Activated naive CD8-positive, alpha-beta T cell treated with anti-CD3 and anti-CD28 coated beads, Interleukin-2, amount 10 ng/mL, durations not matched to agents 7 days and 5 days (primary cell): Measurements from ENCODE around the gene UBP1. TPM values are rescaled to one million over a fixed set of nuclear protein-coding genes. Genes with fewer than 3 reads are reported as not detected.
"Not testable (repeated sequence)": the region's sequence is repeated elsewhere in the genome, so short reads cannot be mapped to it uniquely, and the experiment has no call there.

Experiments
- ATAC-seq: fragments of 150-1000 bp; cut with Tn5 transposase; one replicate; pipeline ENCODE4 v1.10.0; 2021; ENCODE audit warnings: low read depth, moderate library complexity
- POLR2A ChIA-PET: fragments of 350-600 bp; sonication (Branson Sonifier 250); formaldehyde crosslinking; loops from one replicate; lab custom pipeline; 2021; ENCODE audit warnings: antibody characterized with exemption; lab: Charles Lee
- DNase-seq: peaks from one replicate; pipeline ENCODE4 v3.0.0; 2021
- H3K27ac Mint-ChIP-seq: one replicate; pipeline ENCODE4 v1.8.0; 2022; ENCODE audit warnings: mild to moderate bottlenecking, mixed read lengths
- H3K27me3 Mint-ChIP-seq: one replicate; pipeline ENCODE4 v1.8.0; 2022; ENCODE audit warnings: mild to moderate bottlenecking, moderate library complexity, mixed read lengths
- H3K36me3 Mint-ChIP-seq: one replicate; pipeline ENCODE4 v1.8.0; 2021; ENCODE audit warnings: mild to moderate bottlenecking, mixed read lengths
- H3K4me1 Mint-ChIP-seq: one replicate; pipeline ENCODE4 v1.8.0; 2021; ENCODE audit warnings: mixed read lengths
- H3K4me3 Mint-ChIP-seq: one replicate; pipeline ENCODE4 v1.8.0; 2022; ENCODE audit warnings: mild to moderate bottlenecking, moderate library complexity, mixed read lengths
- H3K9me3 Mint-ChIP-seq: one replicate; pipeline ENCODE4 v1.8.0; 2021; ENCODE audit warnings: mixed read lengths
- total RNA-seq, 2 experiments: library from RNA; stranded (reverse); gene quantifications; one replicate each; pipeline ENCODE4 v1.2.3, GENCODE V29; 2021

The UBP1 gene
- total RNA-seq, 2 experiments from 2014 or later: 66.8 to 73.9 TPM

GRCh38 chr3:33428734-33429133 is 11.5 kb downstream of the UBP1 start:
- H3K36me3 Mint-ChIP-seq: peaks cover 6% of the 10 kb centered on the region
- ATAC-seq (no peak), DNase-seq (no peak)
- peaks cover 34% of the 10 kb centered on the region for H3K4me1 Mint-ChIP-seq
- H3K27me3 Mint-ChIP-seq: no peaks in the 10 kb centered on the region
- POLR2A ChIA-PET: interaction anchor here (0.8 kb wide), 1 partner anchor 12 kb away, joined by 3 read pairs; no protein-coding TSS in a partner anchor
- H3K4me3 Mint-ChIP-seq: no peak overlapping the region
- H3K27ac Mint-ChIP-seq: no peak overlapping the region
- no peaks in the 10 kb centered on the region for H3K9me3 Mint-ChIP-seq

- ATAC-seq (no peak), DNase-seq (no peak)
- Mint-ChIP-seq H3K9me3 (peaks cover 2% of the 10 kb centered on the region), H3K36me3 (peaks cover 18% of the 10 kb centered on the region), H3K27ac (no peak overlapping the region), H3K27me3 (no peaks in the 10 kb centered on the region), H3K4me1 (peaks cover 28% of the 10 kb centered on the region), H3K4me3 (no peak overlapping the region)
- POLR2A ChIA-PET: interaction anchor here (1.3 kb wide), 1 partner anchor 14 kb away, joined by 4 read pairs; the partner anchor contains the start of gene UBP1
Observed at GRCh38 chr3:33426630-33427317, 13.4 kb downstream of the UBP1 start.

GRCh38 chr3:33426068-33426467 is 14.1 kb downstream of the UBP1 start:
- Mint-ChIP-seq H3K27me3 (no peaks in the 10 kb centered on the region), H3K4me3 (no peak overlapping the region), H3K9me3 (peaks cover 2% of the 10 kb centered on the region), H3K27ac (no peak overlapping the region), H3K36me3 (peaks cover 23% of the 10 kb centered on the region), H3K4me1 (peaks cover 24% of the 10 kb centered on the region)
- POLR2A ChIA-PET: no interaction called here
- DNase-seq: no peak
- ATAC-seq: no peak

GRCh38 chr3:33425453-33425852 is 14.8 kb downstream of the UBP1 start:
- POLR2A ChIA-PET: no interaction called here
- ATAC-seq (no peak), DNase-seq (no peak)
- Mint-ChIP-seq H3K27me3 (no peaks in the 10 kb centered on the region), H3K36me3 (peaks cover 28% of the 10 kb centered on the region), H3K4me3 (no peak overlapping the region), H3K27ac (no peak overlapping the region), H3K4me1 (peaks cover 22% of the 10 kb centered on the region), H3K9me3 (peaks cover 2% of the 10 kb centered on the region)

- no peak overlapping the region for H3K27ac Mint-ChIP-seq
- H3K36me3 Mint-ChIP-seq: peaks cover 30% of the 10 kb centered on the region
- DNase-seq (no peak), ATAC-seq (no peak)
- POLR2A ChIA-PET: no interaction called here
- H3K27me3 Mint-ChIP-seq: no peaks in the 10 kb centered on the region
- H3K4me3 Mint-ChIP-seq: no peak overlapping the region
- H3K4me1 Mint-ChIP-seq: peaks cover 21% of the 10 kb centered on the region
- H3K9me3 Mint-ChIP-seq: peaks cover 4% of the 10 kb centered on the region
Observed at GRCh38 chr3:33424606-33425452, 15.4 kb downstream of the UBP1 start.

- Mint-ChIP-seq H3K4me1 (peaks cover 12% of the 10 kb centered on the region), H3K27ac (no peak overlapping the region), H3K4me3 (no peak overlapping the region), H3K27me3 (no peaks in the 10 kb centered on the region), H3K9me3 (peaks cover 4% of the 10 kb centered on the region), H3K36me3 (peaks cover 50% of the 10 kb centered on the region)
- POLR2A ChIA-PET: no interaction called here
- DNase-seq (no peak), ATAC-seq (no peak)
Observed at GRCh38 chr3:33420966-33421365, 19.2 kb downstream of the UBP1 start.

GRCh38 chr3:33419948-33420347 is 20.3 kb downstream of the UBP1 start:
- Mint-ChIP-seq H3K36me3 (peaks cover 52% of the 10 kb centered on the region), H3K4me1 (peaks cover 12% of the 10 kb centered on the region), H3K9me3 (peaks cover 4% of the 10 kb centered on the region), H3K4me3 (no peak overlapping the region), H3K27me3 (no peaks in the 10 kb centered on the region), H3K27ac (peak overlapping the region; percentile 77)
- ATAC-seq: no peak
- POLR2A ChIA-PET: interaction anchor here (0.6 to 1.7 kb wide), 2 partner anchors 19 to 21 kb away, joined by 3 to 5 read pairs; no protein-coding TSS in a partner anchor
- DNase-seq: no peak

- Mint-ChIP-seq H3K27ac (no peak overlapping the region), H3K4me3 (no peak overlapping the region), H3K36me3 (peaks cover 54% of the 10 kb centered on the region), H3K9me3 (peaks cover 3% of the 10 kb centered on the region), H3K27me3 (no peaks in the 10 kb centered on the region), H3K4me1 (peaks cover 12% of the 10 kb centered on the region)
- POLR2A ChIA-PET: no interaction called here
- no peak for ATAC-seq
- DNase-seq: no peak
Observed at GRCh38 chr3:33417066-33417673, 23.0 kb downstream of the UBP1 start.

GRCh38 chr3:33410816-33411215 is 29.4 kb downstream of the UBP1 start:
- POLR2A ChIA-PET, H3K4me1 Mint-ChIP-seq, DNase-seq, H3K27ac Mint-ChIP-seq, H3K4me3 Mint-ChIP-seq, ATAC-seq, H3K27me3 Mint-ChIP-seq, H3K9me3 Mint-ChIP-seq: not testable (repeated sequence)
- H3K36me3 Mint-ChIP-seq: peaks cover 44% of the 10 kb centered on the region

- Mint-ChIP-seq H3K9me3 (no peaks in the 10 kb centered on the region), H3K27ac (no peak overlapping the region), H3K27me3 (no peaks in the 10 kb centered on the region), H3K36me3 (peaks cover 25% of the 10 kb centered on the region), H3K4me3 (no peak overlapping the region), H3K4me1 (no peaks in the 10 kb centered on the region)
- POLR2A ChIA-PET: no interaction called here
- ATAC-seq (no peak), DNase-seq (no peak)
Observed at GRCh38 chr3:33403756-33404155, 36.4 kb downstream of the UBP1 start.

GRCh38 chr3:33402936-33403335 is 37.3 kb downstream of the UBP1 start:
- Mint-ChIP-seq H3K36me3 (peaks cover 18% of the 10 kb centered on the region), H3K9me3 (no peaks in the 10 kb centered on the region), H3K4me1 (no peaks in the 10 kb centered on the region), H3K27ac (peak overlapping the region; percentile 8), H3K4me3 (no peak overlapping the region), H3K27me3 (no peaks in the 10 kb centered on the region)
- POLR2A ChIA-PET: no interaction called here
- DNase-seq (no peak), ATAC-seq (no peak)

GRCh38 chr3:33401781-33402180 is 38.4 kb downstream of the UBP1 start:
- Mint-ChIP-seq H3K9me3 (no peaks in the 10 kb centered on the region), H3K36me3 (peaks cover 17% of the 10 kb centered on the region), H3K27me3 (no peaks in the 10 kb centered on the region), H3K27ac (no peak overlapping the region), H3K4me1 (no peaks in the 10 kb centered on the region), H3K4me3 (no peak overlapping the region)
- POLR2A ChIA-PET: no interaction called here
- DNase-seq (no peak), ATAC-seq (no peak)

- peaks cover 26% of the 10 kb centered on the region for H3K36me3 Mint-ChIP-seq
- POLR2A ChIA-PET: no interaction called here
- no peak overlapping the region for H3K27ac Mint-ChIP-seq
- ATAC-seq (no peak), DNase-seq (no peak)
- H3K9me3 Mint-ChIP-seq: no peaks in the 10 kb centered on the region
- H3K27me3 Mint-ChIP-seq: no peaks in the 10 kb centered on the region
- H3K4me1 Mint-ChIP-seq: no peaks in the 10 kb centered on the region
- no peak overlapping the region for H3K4me3 Mint-ChIP-seq
Observed at GRCh38 chr3:33398410-33398809, 41.8 kb downstream of the UBP1 start.
